Measurements from ENCODE around the gene PSTPIP1.

Gene PSTPIP1

DNA sequence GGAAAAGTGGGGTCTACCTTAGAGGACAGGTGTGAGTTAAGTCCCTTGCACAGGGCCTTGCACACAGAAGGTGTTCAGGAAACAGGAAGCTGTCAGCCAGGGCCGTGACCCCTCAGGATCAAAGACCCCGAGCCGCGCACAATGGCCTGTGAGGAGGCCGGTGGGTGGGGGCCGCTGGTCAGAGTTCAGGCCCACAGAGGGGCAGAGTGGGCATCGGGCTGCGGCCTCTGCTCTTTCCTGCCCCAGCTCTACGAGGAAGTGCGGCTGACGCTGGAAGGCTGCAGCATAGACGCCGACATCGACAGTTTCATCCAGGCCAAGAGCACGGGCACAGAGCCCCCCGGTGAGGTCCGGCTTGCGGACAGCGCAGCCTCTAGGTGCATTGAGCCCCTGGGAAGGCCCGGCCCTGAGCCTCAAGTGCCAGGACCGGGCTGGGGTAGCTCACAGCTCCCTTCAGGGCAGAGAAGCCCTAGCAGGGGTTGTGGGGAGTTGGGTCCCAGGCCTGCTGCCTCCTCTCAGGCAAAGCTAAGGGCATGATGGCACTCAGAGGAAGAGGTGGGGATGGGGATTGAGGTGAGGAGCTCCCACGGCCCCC is 37.2 kb downstream of the PSTPIP1 start:
- no peak for DNase-seq

DNA sequence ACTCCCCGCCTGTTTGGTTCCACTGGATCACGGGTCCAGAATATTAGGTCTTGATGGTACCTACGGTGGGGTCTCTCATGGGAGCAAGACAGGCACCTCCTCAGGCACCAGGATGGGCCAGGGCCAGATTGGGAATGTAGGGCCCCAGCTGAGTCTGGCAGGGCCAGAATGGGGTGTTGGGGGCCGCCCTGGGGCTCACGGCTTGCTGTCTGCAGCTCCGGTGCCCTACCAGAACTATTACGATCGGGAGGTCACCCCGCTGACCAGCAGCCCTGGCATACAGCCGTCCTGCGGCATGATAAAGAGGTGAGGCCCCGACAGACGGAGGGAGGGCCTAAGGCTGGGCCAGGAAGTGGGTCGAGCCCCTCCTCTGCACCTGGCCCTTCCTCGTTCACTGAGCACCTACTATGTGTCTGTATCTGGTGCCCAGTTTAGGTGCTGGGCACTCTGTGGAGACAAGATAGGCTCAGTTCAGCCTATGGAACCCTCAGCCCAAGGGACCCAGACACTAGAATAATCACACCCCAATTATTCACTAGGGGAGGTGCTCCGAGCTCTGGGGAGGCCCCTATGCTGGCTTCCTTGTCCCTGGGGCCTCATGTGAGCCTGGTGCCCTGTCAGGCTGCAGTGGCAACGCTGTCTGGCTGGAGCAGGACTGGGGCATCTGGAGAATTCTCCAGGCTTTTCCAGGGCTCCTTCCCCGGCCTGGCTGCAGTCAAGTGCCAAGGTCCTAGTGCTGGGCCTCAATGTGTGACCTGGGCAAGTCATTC is 37.9 kb downstream of the PSTPIP1 start:
- no peak for DNase-seq

DNA sequence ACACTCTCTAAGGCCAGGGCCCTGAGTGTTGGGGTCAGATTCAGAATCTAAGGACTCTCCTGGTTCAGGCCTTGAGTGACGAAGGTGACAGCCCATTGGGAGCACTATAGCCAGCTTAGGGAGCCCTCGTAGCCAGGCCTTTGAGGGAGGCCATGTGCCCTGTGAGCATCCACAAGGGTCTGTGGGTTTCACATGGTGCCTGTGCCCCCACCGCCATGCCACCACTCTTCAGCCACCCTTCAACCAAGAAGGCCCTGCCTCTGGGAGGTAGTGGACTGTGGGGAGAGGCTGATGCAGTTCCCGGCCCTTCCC is 38.4 kb downstream of the PSTPIP1 start:
- DNase-seq, result no peak

DNA sequence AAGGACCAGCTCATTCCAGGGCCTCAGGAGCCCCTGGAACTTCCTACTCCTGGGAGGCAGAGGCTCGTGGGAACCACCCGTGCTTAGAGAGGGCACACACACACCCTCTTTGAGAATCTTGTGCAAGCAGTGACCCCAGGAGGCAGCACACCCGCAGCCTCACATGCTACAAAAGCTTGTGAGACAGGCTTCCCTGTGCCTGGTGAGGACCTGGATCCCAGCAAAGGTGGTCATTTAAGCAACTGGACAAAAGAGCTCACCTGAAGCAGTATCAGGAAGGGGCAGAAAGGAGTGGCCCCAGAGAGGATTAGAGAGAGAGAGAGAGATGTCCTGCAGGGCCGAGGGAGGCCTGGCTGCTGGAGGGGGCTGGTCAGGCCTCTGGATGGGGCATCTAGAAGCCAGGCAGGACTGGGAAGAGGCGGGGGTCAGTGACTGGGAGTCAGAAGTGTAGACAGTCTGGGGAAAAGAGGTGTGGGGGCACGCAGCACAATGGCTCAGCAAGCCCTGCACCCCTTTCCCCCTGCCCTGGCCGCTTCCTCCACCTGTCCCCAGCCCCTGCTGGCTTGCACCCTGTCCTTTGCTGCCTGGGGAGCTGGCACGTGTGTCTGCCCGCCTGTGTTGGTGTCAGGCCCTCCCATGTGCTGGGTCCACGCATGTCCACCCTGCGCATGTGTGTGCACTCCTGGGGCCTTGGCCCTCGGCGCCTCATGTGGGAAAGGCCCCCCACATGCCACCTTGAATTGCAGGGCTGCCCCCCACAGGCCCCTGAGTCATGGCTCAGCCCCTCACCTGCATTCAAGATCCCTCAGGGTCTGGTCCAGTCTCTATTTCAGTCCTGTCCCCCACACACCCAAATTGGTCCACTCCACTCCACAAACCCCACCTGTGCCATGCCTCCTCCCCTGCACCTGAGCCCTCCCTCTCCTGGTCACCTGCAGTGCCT is 39.1 kb downstream of the PSTPIP1 start:
- DNase-seq, result no peak

DNA sequence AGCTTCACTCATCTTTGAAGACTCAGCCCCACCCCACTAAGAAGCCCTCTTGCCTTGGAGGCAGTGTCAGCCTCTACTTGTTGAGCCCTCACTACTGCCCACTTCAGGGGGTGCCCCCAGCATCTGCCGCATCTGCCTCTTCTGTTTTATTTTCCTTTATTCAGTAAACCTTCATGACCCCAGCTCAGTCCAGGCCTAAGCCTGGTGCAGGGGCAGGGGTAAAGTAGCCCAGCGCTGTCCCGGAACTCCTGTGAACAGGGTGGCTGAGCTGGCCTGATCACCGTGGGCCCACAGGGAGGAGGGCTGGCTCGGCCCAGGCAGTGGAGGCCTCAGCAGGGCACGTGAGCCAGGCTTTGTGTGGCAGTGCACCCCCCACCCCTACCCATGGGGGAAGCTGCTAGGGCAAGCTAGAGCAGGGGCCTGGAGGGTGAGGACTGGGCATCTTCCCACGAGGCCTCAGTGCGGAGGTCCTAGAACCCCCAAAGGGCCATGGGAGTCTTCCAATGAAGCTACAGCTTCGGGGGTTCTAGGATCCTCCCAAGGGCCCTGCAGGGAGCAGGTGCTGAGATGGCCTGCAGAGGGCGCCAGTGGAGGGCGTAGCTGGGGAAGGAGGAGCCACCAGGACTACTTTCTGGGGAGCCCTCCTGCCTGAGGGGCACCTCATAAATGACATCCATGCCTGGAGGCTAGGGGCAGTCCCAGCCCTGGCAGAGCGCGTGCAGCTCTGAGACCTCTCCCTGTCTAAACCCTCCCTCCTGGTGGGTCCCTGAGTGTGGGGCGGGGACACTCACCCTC is 40.0 kb downstream of the PSTPIP1 start:
- no peak for DNase-seq

DNA sequence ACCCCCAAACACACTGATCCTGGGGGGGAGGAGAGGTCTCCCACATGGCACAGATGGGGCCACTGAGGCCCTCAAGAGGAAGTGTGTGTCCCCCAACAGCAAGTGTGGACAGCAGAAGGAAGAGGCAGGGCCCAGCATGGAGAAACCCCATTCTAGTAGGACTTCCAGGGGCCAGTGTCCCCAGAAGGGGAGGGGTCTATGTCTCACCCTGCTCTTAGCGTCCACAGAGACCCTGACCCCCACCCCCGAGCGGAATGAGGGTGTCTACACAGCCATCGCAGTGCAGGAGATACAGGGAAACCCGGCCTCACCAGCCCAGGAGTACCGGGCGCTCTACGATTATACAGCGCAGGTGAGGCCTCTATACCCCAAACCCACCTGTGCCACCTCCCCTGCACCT is 40.7 kb downstream of the PSTPIP1 start:
- no peak for DNase-seq

DNA sequence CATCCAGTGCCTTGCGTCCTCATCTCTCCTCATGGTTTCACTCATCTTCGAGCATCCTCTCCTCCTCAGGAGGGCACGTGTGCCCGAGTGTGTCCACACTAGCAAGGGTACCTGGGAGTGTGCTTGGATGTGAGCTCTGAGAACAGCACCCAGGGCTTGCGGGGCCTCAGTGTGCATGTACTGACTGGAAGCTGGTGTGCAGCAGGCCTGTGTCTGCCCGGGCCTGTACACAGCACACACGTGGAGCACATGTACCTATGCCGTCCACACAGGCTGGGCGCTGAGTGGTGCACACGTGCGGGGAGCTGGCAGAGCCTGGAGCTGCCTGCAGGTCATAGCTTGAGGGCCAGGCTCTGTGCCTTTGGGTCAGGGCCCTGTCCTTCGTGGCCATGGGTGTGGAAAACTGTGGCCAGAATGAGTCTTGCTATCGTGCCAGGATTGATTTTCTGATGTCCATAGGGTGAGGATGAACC is 41.1 kb downstream of the PSTPIP1 start:
- no peak for DNase-seq

DNA sequence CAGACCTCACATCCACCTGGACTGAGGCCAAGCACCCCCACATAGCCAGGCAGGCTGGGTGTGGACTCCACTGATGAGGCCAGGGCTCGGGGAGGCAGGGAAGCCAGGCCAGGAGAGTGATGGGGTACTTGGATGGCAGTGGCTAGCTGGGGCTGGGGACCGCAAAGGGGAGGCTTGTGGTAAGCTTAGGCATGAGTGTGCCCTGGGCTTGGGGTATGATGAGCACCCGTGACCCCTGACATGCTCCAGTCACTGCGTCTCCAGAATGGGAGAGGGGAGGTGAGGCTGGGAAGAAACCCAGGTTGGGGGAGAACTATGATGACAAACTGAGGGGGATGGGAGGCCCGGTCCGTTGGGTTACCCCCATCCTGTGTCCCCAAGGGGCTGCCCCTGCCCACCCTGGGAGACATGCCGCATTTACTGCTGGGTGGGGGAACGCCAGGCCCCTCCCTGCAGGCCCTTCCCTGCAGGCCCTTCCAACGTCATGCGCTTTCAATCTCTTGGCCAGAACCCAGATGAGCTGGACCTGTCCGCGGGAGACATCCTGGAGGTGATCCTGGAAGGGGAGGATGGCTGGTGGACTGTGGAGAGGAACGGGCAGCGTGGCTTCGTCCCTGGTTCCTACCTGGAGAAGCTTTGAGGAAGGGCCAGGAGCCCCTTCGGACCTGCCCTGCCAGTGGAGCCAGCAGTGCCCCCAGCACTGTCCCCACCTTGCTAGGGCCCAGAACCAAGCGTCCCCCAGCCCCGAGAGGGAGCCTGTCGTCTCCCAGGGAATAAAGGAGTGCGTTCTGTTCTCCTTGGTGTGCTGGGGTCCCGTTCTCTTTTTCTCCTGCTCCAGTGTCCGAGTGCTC is 41.8 kb downstream of the PSTPIP1 start:
- no peak for DNase-seq

DNA sequence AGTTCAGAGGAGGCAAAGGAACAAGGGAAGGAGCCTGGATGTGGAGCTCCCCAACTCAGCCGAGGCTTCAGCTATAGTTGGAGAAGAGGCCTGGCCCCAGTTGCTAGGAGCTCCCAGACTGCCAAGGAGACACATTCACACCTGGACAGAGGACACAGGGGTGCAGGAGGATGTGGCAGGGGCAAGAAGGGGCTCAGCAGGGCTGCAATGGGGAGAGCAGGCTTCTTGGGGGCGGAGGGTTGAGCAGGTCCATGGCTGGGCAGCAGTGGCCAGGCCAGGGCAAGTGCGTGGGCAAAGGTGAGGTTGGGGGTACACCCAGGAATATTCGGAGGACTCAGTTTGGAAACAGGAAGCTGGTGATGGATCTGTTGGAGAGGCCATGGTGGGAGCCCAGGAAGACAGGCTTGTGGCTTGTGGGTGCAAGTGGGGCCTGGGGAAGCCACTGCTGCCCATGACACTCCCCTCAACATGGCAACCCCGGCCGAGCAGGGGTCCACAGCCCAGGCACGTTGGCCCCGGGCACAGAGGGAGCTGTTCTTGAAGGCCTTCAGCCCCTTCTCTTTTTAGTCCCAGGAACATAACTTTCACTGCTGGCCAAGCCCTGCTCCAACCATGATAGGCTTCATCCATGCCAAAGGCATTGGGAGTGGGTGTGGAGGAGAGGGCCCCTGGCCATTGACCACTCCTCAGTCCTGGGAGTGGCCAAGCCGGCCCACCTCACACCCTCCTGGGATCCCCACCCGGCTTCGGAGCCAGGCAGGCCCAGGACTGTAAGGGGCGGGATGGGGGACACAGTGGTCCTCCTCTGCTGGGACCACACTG is 42.7 kb downstream of the PSTPIP1 start:
- DNase-seq, result no peak

DNA sequence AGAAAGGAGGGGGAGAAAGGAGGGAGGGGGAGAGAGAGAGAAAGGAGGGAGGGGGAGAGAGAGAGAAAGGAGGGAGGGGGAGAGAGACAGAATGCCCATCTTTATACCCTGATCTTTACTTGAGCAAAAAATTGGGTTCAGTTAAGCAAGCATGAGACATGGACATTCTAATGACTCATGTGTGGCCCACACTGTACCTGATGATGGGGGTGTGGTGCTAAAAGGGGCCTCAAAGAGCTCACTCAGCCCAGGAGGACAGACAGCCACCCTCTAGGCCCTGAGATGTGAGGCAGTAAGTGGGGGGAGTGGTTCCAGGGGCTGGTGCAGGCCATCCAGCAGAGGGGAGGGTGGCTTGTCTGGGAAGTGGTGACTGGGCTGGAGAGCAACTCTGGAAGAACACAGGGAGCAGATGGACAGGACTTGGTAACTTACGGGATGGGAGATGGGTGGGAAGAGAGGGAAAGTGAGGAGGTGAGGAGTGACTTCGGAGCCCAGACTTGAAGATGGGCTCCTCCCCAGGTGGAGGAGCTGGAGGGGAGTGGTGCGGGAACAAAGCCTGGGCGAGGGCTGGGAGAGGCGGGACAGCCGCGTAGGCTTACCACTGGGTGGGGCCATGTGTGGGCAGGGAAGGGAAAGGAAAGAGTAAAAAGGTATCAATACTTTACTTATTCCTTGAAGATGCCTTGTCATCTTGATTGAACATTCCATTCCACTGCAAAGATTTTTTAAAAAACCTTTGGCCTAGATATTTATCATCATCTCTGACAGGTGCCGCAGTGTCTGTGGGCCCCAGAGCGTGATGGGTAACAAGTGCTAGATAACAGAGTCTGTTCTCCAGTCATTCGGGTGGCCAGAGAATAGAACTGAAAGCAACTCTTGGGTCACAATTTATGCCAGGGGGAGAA is 43.6 kb downstream of the PSTPIP1 start:
- DNase-seq, result no peak

DNA sequence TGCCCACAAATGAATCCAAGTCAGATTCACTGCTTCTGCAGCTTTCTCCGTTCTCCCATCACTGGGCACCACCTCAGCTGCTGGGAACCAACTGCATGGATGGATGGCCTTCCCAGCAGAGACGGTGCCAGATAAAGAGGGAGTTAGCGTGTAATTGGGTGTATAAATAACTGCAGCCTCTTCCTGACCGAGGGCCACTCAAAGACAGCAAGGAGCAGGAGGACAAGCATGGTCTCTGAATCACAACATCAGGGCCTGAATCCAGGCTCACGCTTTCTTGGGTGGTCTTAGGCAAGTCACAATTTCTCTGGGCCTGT is 44.2 kb downstream of the PSTPIP1 start:
- no peak for DNase-seq

DNA sequence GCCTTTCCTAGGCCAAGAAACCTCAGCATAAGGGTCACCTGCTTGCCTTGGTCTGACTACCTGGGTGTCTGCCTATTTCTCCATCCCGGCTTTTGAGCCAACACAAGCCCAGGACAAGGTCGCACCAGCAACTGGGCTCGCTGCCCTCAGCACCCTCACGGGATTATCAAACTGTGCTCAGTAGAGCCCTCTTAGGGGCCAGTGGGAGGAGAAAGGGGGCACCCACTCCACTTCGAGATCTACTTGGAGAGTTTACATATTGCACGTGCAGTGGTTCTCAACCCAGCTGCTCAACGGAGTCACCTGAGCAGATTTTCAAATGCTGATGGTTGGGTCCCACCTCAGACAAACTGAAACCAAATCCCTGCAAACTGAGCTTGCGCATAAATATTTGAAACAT is 44.9 kb downstream of the PSTPIP1 start:
- no peak for DNase-seq

DNA sequence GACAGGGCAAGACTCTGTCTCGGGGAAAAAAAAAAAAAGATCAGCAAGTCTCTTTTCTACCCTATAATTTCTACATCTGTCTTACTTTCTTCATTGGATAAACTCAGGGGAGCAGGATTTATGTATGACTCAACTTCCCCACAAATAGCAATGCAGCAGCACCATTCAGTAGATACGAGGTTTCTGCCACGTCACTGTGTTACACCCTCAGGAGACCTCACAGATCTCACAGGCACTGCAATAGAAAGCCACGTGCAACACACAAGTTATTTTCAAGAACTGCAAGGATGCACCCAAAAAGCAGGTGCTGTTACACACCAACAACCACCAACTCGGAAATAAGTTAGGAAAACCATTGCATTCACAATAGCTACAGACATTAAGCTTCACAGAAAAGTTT is 45.7 kb downstream of the PSTPIP1 start:
- no peak for DNase-seq

DNA sequence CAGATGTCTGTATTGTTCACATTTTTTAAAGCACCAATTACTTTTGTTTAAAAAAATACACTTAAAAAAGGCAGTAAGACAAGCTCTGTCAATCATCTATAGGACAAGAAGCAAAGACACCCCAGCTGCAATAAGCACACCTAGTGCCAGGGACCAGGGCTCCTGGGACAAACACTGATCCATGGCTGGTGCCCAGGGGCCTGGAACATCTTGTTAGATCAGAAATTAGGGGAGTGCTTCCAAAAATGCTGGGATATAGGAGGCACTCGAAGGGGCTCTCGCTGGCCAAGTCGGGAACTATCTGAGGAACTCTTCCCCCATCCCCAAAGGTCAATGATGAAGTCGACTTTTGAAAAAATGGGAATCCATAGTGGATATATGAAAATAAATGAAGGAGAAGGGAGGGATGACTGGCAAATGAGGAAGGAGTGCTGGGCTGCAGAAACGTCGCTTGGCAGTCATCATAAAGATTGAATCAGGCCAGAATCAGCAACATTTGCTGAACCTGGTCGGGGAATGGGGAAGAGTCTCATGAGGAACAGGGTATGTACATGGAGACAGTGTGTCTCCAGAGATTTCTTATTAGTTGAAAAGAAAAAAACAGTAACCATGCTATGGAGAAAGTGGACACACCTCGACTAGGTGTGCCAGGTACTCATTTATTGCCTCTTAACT is 47.5 kb downstream of the PSTPIP1 start:
- DNase-seq, result no peak

DNA sequence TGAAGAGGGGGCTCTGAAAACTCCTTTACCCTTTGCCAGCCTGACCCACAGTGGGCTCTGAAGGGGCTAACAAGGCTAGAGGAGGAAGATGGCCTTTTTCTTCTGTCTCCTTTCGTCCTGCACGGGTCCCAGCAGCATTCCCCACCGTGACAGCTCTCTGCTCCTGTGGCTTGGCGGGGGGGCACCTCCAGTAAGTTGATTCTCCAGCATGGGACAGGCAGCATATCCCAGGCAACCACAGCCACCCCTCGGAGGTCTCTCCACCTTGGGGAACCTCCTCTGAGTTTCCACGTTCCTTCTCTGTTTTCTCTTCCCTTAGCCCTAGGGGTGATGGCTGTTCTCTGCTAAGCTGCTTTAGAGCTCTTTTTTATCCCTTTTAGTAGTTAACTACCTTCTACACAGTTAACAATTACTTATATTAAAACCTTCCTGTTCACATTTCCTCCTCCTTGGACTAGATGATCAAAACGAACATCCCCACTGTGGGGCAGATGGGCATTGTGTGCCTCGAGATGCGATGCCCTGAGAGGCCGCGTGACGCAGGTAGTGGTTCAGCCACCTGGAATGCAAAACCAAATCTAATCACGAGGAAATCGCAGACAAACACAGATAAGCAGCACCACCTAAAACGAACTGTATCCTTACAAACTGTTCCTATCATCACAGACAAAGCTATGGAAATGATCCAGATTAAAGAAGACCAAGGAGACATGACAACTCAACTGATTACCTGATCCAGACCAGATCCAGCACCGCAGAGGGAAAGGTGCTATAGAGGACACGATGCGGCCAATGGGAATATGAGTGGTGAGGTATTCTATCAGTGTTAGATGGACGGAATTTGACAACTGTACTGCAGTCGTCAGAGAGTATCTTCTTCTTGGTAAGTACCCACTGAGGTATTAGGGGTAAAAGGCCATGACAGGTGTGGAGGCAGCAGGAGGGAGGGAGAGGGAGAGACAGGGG is 48.3 kb downstream of the PSTPIP1 start:
- no peak for DNase-seq

DNA sequence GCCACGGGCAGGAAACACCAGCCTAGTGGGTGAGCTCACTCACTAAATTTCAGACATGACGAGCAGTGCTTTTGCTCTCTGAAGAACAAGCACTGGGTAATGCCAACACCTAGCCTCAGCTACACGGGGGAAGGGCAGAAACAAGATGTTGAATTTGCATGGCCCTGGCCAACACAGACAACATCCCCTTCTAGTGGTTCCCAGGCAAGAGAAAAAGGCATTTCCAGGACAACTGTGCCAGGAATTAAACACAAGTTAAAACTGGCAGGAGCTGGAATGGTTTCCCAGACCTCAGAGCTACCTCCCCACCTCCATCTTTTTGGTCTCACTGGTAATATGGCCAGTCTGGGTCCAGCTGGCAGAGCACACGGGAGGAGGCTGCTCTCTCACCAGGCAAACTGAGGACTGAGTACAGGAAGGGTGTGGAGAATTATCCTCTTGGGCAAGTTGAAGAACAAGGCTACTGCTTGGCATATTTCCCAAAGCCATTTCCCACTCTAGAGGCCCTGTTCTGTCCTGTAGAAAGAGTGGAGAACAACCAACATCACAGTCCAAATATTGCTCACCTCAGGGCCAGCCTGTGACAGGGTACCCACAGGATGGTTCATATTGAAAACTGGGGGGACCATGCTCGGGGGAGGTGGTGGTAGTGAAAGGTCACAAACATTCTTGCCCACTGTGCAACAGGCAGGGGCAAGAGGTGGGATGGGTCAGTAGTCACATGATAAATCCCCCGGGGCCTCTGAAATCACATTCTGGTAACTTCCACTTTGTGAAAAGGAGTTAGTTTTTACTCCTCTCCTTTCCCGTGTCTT is 49.5 kb downstream of the PSTPIP1 start:
- no peak for DNase-seq

DNA sequence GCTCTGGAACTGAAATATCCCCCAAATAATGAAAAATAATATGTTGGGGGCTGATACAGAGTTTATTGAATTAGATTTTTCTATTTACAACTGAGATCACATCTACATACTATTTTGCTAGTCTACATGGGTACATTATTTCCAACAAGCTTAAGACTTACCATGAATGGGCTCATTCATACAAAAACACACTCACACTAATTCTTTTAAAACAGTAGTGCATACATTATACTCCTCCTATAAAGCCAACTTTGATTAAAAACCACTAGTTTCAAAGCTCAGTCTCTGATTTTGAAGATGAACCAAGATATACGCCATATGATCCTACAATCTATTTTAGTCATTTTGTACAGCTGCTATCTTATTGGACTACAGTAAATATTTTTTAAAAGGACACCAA is 51.1 kb downstream of the PSTPIP1 start:
- DNase-seq, result no peak

Data from EL (cell line).